Liver (tissue), 9 donors: ENCODE measurements around the gene IL17RD. TPM values are rescaled to one million over a fixed set of nuclear protein-coding genes. Genes with fewer than 3 reads are reported as not detected.

ENCODE experiments used
- DNase-seq: peaks from one replicate; pipeline ENCODE4 v3.0.0-alpha.2; 2017; ENCODE audit warnings: low spot score
- H3K27ac ChIP-seq, 2 donors: one replicate each; pipeline ENCODE4 v1.7.0; 2013; ENCODE audit warnings: inconsistent platforms in 2 of 2, low read length in 2 of 2, control low read depth in 1 of 2, low read depth in 1 of 2, mild to moderate bottlenecking in 1 of 2
- H3K27me3 ChIP-seq, 4 donors: one replicate each; pipeline versions ENCODE4 v1.6.1 to v1.7.0; 2013; ENCODE audit warnings: low read length in 3 of 4, inconsistent platforms in 1 of 4, mild to moderate bottlenecking in 1 of 4, moderate library complexity in 1 of 4; ENCODE audit not compliant: control insufficient read depth in 4 of 4, insufficient read depth in 4 of 4
- H3K36me3 ChIP-seq, 4 donors: one replicate each; pipeline versions ENCODE4 v1.6.1 to v1.7.0; 2013; ENCODE audit warnings: low read length in 3 of 4, mild to moderate bottlenecking in 3 of 4, low read depth in 1 of 4, moderate library complexity in 1 of 4; ENCODE audit not compliant: control insufficient read depth in 4 of 4, insufficient read depth in 3 of 4
- H3K4me1 ChIP-seq, 4 donors: one replicate each; pipeline versions ENCODE4 v1.6.1 to v1.7.0; 2013; ENCODE audit warnings: low read length in 3 of 4, mild to moderate bottlenecking in 3 of 4, moderate library complexity in 1 of 4; ENCODE audit not compliant: control insufficient read depth in 4 of 4, insufficient read depth in 4 of 4
- H3K4me3 ChIP-seq, 3 donors: one replicate each; pipeline versions ENCODE4 v1.6.1 to v1.7.0; 2013; ENCODE audit warnings: low read length in 3 of 3, control low read depth in 1 of 3, low read depth in 1 of 3, mild to moderate bottlenecking in 1 of 3
- H3K9ac ChIP-seq, 2 donors: one replicate each; pipeline ENCODE4 v1.7.0; 2013; ENCODE audit warnings: low read length in 2 of 2, mild to moderate bottlenecking in 2 of 2, moderate library complexity in 2 of 2, control low read depth in 1 of 2, low read depth in 1 of 2
- H3K9me3 ChIP-seq, 4 donors: one replicate each; pipeline versions ENCODE4 v1.6.1 to v1.7.0; 2013; ENCODE audit warnings: low read length in 3 of 4; ENCODE audit not compliant: control insufficient read depth in 4 of 4
- EGR1 ChIP-seq, 2 donors: IDR thresholded peaks; 2 replicates each; pipeline ENCODE4 v1.6.1; 2016 to 2018; ENCODE audit warnings: antibody characterized with exemption in 2 of 2, low read depth in 2 of 2
- FOXA1 ChIP-seq: IDR thresholded peaks from 2 replicates; pipeline ENCODE4 v1.6.1; 2016; ENCODE audit warnings: antibody characterized with exemption
- FOXA2 ChIP-seq: IDR thresholded peaks from 2 replicates; pipeline ENCODE4 v1.6.1; 2016; ENCODE audit warnings: antibody characterized with exemption
- GABPA ChIP-seq, 2 donors: IDR thresholded peaks in 1 of 2; conservative IDR thresholded peaks in 1 of 2; 2 replicates each; pipeline ENCODE4 v1.6.1; 2016; ENCODE audit warnings: antibody characterized with exemption in 2 of 2, mild to moderate bottlenecking in 1 of 2, moderate library complexity in 1 of 2
- HNF4A ChIP-seq, 2 donors: conservative IDR thresholded peaks; 2 replicates each; pipeline ENCODE4 v1.6.1; 2016; ENCODE audit warnings: antibody characterized with exemption in 2 of 2, mild to moderate bottlenecking in 2 of 2
- JUND ChIP-seq, 2 donors: IDR thresholded peaks; 2 replicates each; pipeline ENCODE4 v1.6.1; 2016; ENCODE audit warnings: antibody characterized with exemption in 2 of 2
- NR2F2 ChIP-seq: IDR thresholded peaks from 2 replicates; pipeline ENCODE4 v1.6.1; 2016; ENCODE audit warnings: antibody characterized with exemption
- RAD21 ChIP-seq, 2 donors: IDR thresholded peaks; 2 replicates each; pipeline ENCODE4 v1.6.1; 2016; ENCODE audit warnings: antibody characterized with exemption in 2 of 2, mild to moderate bottlenecking in 2 of 2
- RXRA ChIP-seq, 2 donors: IDR thresholded peaks; 2 replicates each; pipeline ENCODE4 v1.6.1; 2017 to 2018; ENCODE audit warnings: antibody characterized with exemption in 2 of 2, mild to moderate bottlenecking in 1 of 2
- SP1 ChIP-seq: IDR thresholded peaks from 2 replicates; pipeline ENCODE4 v1.6.1; 2018; ENCODE audit warnings: antibody characterized with exemption, mild to moderate bottlenecking
- TAF1 ChIP-seq: conservative IDR thresholded peaks from 2 replicates; pipeline ENCODE4 v1.6.1; 2016; ENCODE audit warnings: antibody characterized with exemption, mild to moderate bottlenecking
- YY1 ChIP-seq: IDR thresholded peaks from 2 replicates; pipeline ENCODE4 v1.6.1; 2016; ENCODE audit warnings: antibody characterized with exemption, mild to moderate bottlenecking
- WGBS: extraction: QIAGEN DNeasy Blood & Tissue Kit; methylation state at CpG from one replicate; pipeline ENCODE4 v1.1.7; 2013; 5-methylcytosine and 5-hydroxymethylcytosine counted together
- polyA plus RNA-seq, 2 donors: library from polyadenylated mRNA; stranded (reverse) in 1 of 2; unstranded in 1 of 2; fragments of 200-250 nt in 1 of 2; fragments of >200 nt in 1 of 2; fragmentation: Nextera tagmentation in 1 of 2; extraction: Ambion mirVana in 1 of 2; gene quantifications; one replicate each; pipeline versions ENCODE4 v1.2.1 to v1.2.3, GENCODE V29; 2013 to 2015
- total RNA-seq, 2 donors: library from RNA; depleted of rRNA; stranded (reverse); fragments of >200 nt; gene quantifications; one replicate each; pipeline ENCODE4 v1.2.3, GENCODE V29; 2014
- TF ChIP-seq, protein P1 (sequence below): IDR thresholded peaks from 2 replicates; pipeline ENCODE4 v1.6.1; 2016; ENCODE audit warnings: antibody characterized with exemption, mild to moderate bottlenecking
- TF ChIP-seq, protein P2 (sequence below): IDR thresholded peaks from 2 replicates; pipeline ENCODE4 v1.6.1; 2016; ENCODE audit warnings: antibody characterized with exemption
- TF ChIP-seq, protein P3 (sequence below): IDR thresholded peaks from 2 replicates; pipeline ENCODE4 v1.6.1; 2016; ENCODE audit warnings: antibody characterized with exemption
- TF ChIP-seq, protein P4 (sequence below): IDR thresholded peaks from 2 replicates; pipeline ENCODE4 v1.6.1; 2016; ENCODE audit warnings: antibody characterized with exemption
- TF ChIP-seq, protein P5 (sequence below): fragments of 150-350 bp; IDR thresholded peaks from 2 replicates; pipeline ENCODE4 v1.5.1; 2017; ENCODE audit warnings: improper control_type of control experiment, low read depth, low read length; ENCODE audit not compliant: missing input control
- donor health status: healthy.
- donor health status: healthy.
- donor health status: healthy.
- donor health status: healthy.
- donor health status: healthy.

Gene IL17RD
- total and polyA plus RNA-seq, 4 donors = 0.09 to 0.67 (median 0.32) TPM

DNA sequence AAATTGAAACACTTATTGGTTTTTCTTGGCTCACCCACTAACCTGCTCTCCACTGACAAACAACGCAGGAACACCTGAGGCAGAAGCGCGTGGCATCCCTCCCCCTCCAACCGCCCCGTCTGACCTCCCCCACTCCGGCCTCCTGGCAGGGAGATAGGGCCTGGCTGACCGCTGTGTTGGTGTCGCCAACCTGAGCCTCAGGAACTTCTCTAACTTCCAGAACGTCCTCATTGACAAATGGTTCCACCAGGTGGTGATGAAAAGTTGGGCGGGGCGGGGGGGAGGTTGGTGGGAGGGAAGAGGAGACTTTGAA lies 22.8 kb downstream of the IL17RD start:
- DNase-seq = no peak
- H3K4me1 ChIP-seq = no peaks in the 10 kb centered on the region
- 57% methylated on average over 11 of the region's 11 CpGs for WGBS
- H3K4me3 ChIP-seq = no peak overlapping the region
- no peaks in the 10 kb centered on the region for H3K9me3 ChIP-seq
- no peak overlapping the region for H3K27ac ChIP-seq
- H3K36me3 ChIP-seq = no peaks in the 10 kb centered on the region
- no peak for TF ChIP-seq HNF4A (conservative IDR thresholded peaks at IDR 0.05)
- no peak overlapping the region for H3K9ac ChIP-seq
- peaks cover 0 to 4% (median 0%) of the 10 kb centered on the region in 4 donors for H3K27me3 ChIP-seq

DNA sequence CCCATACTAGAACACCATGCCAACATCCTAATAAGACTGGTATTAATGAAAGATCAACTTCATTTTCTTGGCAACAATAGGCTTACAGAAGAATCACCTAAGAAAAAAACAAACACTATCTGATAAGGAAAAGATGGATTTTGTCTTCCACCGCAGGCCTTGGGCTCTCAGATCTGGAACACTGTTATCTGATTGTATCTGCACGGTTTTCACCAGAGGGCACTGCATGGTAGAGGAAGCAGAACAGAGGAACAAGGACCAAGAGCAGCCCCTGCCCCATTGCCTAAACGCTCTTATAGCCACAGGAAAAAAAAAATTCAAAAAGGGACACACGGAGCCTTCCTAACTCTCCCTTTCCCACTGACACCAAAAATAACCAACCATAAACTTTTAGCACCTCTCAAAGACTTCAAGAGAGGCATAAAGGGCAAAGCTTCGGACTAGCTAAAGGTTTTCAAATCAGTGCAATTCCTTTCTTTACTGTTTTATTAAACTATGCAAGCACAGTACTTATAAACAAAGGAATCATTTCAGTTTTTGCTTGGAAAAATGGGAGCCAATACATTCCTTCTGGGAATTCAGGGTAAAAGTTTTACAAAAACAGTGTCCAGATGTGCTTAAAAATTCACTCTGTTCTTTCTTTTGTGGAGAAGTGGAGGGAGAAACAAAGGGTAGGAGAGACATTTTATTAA lies 23.3 kb downstream of the IL17RD start:
- TF ChIP-seq NR2F2 = no peak
- TF ChIP-seq FOXA1 = no peak
- TF ChIP-seq, protein P1, sequence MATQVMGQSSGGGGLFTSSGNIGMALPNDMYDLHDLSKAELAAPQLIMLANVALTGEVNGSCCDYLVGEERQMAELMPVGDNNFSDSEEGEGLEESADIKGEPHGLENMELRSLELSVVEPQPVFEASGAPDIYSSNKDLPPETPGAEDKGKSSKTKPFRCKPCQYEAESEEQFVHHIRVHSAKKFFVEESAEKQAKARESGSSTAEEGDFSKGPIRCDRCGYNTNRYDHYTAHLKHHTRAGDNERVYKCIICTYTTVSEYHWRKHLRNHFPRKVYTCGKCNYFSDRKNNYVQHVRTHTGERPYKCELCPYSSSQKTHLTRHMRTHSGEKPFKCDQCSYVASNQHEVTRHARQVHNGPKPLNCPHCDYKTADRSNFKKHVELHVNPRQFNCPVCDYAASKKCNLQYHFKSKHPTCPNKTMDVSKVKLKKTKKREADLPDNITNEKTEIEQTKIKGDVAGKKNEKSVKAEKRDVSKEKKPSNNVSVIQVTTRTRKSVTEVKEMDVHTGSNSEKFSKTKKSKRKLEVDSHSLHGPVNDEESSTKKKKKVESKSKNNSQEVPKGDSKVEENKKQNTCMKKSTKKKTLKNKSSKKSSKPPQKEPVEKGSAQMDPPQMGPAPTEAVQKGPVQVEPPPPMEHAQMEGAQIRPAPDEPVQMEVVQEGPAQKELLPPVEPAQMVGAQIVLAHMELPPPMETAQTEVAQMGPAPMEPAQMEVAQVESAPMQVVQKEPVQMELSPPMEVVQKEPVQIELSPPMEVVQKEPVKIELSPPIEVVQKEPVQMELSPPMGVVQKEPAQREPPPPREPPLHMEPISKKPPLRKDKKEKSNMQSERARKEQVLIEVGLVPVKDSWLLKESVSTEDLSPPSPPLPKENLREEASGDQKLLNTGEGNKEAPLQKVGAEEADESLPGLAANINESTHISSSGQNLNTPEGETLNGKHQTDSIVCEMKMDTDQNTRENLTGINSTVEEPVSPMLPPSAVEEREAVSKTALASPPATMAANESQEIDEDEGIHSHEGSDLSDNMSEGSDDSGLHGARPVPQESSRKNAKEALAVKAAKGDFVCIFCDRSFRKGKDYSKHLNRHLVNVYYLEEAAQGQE = no peak
- TF ChIP-seq, protein P2, sequence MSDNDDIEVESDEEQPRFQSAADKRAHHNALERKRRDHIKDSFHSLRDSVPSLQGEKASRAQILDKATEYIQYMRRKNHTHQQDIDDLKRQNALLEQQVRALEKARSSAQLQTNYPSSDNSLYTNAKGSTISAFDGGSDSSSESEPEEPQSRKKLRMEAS = no peak
- TF ChIP-seq, protein P3, sequence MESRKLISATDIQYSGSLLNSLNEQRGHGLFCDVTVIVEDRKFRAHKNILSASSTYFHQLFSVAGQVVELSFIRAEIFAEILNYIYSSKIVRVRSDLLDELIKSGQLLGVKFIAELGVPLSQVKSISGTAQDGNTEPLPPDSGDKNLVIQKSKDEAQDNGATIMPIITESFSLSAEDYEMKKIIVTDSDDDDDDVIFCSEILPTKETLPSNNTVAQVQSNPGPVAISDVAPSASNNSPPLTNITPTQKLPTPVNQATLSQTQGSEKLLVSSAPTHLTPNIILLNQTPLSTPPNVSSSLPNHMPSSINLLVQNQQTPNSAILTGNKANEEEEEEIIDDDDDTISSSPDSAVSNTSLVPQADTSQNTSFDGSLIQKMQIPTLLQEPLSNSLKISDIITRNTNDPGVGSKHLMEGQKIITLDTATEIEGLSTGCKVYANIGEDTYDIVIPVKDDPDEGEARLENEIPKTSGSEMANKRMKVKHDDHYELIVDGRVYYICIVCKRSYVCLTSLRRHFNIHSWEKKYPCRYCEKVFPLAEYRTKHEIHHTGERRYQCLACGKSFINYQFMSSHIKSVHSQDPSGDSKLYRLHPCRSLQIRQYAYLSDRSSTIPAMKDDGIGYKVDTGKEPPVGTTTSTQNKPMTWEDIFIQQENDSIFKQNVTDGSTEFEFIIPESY = no peak
- TF ChIP-seq, protein P4, sequence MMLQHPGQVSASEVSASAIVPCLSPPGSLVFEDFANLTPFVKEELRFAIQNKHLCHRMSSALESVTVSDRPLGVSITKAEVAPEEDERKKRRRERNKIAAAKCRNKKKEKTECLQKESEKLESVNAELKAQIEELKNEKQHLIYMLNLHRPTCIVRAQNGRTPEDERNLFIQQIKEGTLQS = no peak
- no peak for TF ChIP-seq HNF4A (conservative IDR thresholded peaks at IDR 0.05)
- TF ChIP-seq YY1 = no peak
- no peak for TF ChIP-seq RAD21 (IDR thresholded peaks at IDR 0.05)
- no peak for TF ChIP-seq TAF1
- TF ChIP-seq EGR1 (IDR thresholded peaks at IDR 0.05; ENCODE audit: low read depth in 2 of 2) = no peak
- TF ChIP-seq FOXA2 = no peak
- Histone ChIP-seq H3K9me3 (no peaks in the 10 kb centered on the region), H3K27me3 (peaks cover 0 to 4% (median 0%) of the 10 kb centered on the region in 4 donors), H3K9ac (no peak overlapping the region), H3K4me1 (no peaks in the 10 kb centered on the region), H3K4me3 (no peak overlapping the region), H3K27ac (no peak overlapping the region), H3K36me3 (no peaks in the 10 kb centered on the region)
- WGBS = 49% methylated on average over 5 of the region's 5 CpGs
- DNase-seq = no peak

DNA sequence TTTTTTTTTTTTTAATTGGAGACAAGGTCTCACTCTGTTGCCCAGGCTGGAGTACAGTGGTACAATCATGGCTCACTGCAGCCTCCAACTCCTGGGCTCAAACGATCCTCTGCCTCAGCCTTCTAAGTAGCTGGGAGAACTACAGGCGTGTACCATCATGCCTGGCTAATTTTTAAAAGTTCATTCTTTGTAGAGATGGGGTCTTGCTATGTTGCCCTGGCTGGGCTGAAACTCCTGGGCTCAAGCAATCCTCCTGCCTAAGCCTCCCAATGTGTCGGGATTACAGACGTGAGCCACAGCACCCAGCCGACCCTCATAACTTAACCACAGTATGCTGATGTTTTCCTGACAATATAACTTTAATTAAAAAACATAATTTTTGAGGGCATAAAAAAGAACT lies 24.3 kb downstream of the IL17RD start:
- H3K9ac ChIP-seq = no peak overlapping the region
- H3K9me3 ChIP-seq = no peaks in the 10 kb centered on the region
- H3K27me3 ChIP-seq = peaks cover 0 to 4% (median 0%) of the 10 kb centered on the region in 4 donors
- H3K4me1 ChIP-seq = no peaks in the 10 kb centered on the region
- no peak overlapping the region for H3K4me3 ChIP-seq
- WGBS = 91% methylated on average over 5 of the region's 5 CpGs
- no peaks in the 10 kb centered on the region for H3K36me3 ChIP-seq
- no peak for DNase-seq
- H3K27ac ChIP-seq = no peak overlapping the region
- TF ChIP-seq, protein P5, sequence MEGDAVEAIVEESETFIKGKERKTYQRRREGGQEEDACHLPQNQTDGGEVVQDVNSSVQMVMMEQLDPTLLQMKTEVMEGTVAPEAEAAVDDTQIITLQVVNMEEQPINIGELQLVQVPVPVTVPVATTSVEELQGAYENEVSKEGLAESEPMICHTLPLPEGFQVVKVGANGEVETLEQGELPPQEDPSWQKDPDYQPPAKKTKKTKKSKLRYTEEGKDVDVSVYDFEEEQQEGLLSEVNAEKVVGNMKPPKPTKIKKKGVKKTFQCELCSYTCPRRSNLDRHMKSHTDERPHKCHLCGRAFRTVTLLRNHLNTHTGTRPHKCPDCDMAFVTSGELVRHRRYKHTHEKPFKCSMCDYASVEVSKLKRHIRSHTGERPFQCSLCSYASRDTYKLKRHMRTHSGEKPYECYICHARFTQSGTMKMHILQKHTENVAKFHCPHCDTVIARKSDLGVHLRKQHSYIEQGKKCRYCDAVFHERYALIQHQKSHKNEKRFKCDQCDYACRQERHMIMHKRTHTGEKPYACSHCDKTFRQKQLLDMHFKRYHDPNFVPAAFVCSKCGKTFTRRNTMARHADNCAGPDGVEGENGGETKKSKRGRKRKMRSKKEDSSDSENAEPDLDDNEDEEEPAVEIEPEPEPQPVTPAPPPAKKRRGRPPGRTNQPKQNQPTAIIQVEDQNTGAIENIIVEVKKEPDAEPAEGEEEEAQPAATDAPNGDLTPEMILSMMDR = no peak
- TF ChIP-seq GABPA (IDR thresholded peaks at IDR 0.05 in 1 of 2, conservative IDR thresholded peaks at IDR 0.05 in 1 of 2) = no peak
- TF ChIP-seq RAD21 (IDR thresholded peaks at IDR 0.05) = no peak
- TF ChIP-seq, protein P4 = no peak
- TF ChIP-seq HNF4A (conservative IDR thresholded peaks at IDR 0.05) = no peak
- TF ChIP-seq NR2F2 = no peak
- no peak for TF ChIP-seq YY1
- TF ChIP-seq SP1 = no peak
- TF ChIP-seq RXRA (IDR thresholded peaks at IDR 0.05) = no peak
- TF ChIP-seq TAF1 = no peak
- TF ChIP-seq, protein P2 = no peak
- no peak for TF ChIP-seq FOXA2
- no peak for TF ChIP-seq FOXA1
- no peak for TF ChIP-seq JUND (IDR thresholded peaks at IDR 0.05)
